GM12872 (cell line): ENCODE results near the gene SNAPC4.

Source experiments
- TF ChIP-seq, protein P1 (sequence below): IDR thresholded peaks from 3 replicates; pipeline ENCODE4 v1.5.1; 2011; ENCODE audit warnings: low read depth, mild to moderate bottlenecking, low read length, moderate library complexity; ENCODE audit not compliant: insufficient read depth

The SNAPC4 gene

GRCh38 chr9:136381311-136381710, 18.7 kb downstream of the SNAPC4 start:
- TF ChIP-seq, protein P1, sequence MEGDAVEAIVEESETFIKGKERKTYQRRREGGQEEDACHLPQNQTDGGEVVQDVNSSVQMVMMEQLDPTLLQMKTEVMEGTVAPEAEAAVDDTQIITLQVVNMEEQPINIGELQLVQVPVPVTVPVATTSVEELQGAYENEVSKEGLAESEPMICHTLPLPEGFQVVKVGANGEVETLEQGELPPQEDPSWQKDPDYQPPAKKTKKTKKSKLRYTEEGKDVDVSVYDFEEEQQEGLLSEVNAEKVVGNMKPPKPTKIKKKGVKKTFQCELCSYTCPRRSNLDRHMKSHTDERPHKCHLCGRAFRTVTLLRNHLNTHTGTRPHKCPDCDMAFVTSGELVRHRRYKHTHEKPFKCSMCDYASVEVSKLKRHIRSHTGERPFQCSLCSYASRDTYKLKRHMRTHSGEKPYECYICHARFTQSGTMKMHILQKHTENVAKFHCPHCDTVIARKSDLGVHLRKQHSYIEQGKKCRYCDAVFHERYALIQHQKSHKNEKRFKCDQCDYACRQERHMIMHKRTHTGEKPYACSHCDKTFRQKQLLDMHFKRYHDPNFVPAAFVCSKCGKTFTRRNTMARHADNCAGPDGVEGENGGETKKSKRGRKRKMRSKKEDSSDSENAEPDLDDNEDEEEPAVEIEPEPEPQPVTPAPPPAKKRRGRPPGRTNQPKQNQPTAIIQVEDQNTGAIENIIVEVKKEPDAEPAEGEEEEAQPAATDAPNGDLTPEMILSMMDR, result no peak

DNA sequence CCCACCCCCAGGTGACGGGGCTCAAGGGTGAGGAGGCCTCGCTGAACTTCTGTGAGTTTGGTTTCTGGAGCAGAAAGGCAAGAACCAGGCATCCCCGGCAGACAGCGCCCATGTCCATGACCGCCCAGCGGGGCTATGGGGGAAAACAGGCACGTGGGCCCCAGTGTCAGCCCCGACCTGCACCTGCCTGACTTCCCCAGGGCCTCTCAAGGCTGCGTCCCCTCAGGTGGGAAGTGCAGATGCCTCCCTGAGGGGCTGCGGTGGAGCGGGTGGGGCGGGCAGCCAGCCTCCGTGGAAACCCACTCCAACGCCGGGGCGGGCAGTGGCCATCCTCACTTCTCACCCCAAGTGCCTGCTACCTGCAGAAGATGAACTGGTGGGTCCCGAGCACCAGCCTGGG, 19.6 kb downstream of the SNAPC4 start:
- TF ChIP-seq, protein P1, result no peak

DNA sequence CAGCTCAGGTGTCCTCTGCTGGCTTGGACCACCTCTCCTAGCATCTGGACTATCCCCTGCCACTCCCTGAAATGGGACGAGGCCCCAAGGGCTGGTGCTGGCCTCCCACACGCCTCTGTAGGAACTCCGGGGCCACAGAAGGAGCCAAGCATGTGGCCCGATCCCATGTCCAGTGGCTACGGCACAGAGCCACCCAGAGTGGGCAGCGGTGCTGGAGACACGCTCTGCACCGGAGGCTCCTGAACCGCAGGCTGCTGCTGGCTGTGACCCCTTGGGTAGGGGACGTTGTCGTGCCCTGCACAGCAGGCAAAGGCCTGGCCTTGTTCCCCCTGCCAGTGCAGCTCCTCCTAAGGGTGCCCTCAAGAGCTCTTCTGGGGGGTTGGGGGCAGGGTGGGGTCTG, 20.1 kb downstream of the SNAPC4 start:
- TF ChIP-seq, protein P1, result no peak

DNA sequence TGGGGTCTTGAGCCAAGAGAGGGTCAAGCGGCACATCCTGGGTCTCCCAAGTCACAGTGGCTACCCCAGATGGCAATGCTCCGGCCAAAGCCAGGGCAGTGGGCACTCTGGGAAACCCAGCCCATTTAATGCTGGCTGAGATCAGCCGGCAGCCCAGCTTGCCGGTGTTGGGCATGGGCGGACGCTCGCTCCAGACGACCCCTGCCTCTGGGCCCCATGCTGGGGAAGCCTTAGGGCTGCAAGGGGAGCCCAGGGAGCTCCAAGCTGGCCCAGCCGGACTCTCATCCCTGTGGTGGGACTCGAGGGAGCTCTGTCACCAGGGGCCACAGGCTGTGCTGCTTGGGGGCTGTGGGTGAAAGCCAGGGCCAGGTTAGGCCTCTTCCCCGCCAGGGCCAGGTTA, 20.6 kb downstream of the SNAPC4 start:
- TF ChIP-seq, protein P1, result no peak

DNA sequence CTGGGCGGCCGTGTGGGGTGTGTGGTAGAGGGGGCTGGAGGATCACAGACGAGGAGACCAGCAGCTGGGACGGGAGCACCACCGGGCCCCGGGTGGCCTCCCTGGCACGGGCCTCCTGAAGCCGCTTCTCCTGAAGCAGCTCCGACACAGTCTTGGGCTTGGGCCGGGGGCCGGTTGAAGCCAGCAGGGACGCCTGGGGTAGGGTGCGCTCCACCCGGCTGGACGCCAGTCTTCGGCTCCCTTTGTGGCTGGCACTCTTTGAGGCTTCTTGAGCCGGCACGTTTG, 21.0 kb downstream of the SNAPC4 start:
- TF ChIP-seq, protein P1, result no peak

DNA sequence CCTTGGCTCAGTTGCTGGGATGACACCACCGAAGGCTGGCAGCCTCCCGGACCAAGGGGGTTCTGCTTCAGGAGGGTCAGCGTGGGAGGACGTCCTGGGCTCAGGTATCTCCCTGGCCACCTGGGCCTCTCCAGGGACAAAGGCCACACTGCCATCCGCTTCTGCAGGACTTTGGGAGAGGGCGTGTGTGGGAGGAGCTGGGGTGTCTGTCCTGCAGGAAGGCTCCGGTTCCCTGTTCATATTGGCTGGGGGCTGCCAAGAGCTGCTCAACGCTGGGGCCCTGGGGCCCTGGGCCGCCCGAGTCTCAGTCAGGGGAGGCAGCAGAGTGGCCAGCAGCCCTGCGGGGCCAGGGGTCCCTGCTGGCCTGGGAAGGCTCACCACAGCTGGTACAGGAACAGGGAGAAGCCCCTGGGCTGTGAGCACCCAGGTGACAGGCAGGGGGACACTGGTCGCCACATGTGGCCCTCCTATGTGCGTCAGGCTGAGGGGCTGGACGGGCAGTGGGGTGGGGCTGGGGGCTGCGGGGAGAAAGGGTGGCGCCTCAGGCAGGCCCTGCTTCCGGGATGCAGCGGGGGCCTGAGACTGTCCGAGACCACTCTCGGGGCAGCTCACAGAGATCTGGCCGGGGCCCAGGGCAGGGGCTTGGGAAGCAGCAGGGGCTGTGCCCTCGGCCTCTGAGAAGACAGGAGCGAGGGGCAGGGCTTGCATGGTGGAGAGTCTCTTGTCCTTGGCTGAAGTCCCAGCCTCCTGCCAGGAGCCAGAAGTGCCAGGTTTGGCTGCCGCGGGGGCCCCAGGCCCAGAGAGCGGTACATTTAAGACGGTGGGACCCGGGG, 21.6 kb downstream of the SNAPC4 start:
- TF ChIP-seq, protein P1, result no peak

DNA sequence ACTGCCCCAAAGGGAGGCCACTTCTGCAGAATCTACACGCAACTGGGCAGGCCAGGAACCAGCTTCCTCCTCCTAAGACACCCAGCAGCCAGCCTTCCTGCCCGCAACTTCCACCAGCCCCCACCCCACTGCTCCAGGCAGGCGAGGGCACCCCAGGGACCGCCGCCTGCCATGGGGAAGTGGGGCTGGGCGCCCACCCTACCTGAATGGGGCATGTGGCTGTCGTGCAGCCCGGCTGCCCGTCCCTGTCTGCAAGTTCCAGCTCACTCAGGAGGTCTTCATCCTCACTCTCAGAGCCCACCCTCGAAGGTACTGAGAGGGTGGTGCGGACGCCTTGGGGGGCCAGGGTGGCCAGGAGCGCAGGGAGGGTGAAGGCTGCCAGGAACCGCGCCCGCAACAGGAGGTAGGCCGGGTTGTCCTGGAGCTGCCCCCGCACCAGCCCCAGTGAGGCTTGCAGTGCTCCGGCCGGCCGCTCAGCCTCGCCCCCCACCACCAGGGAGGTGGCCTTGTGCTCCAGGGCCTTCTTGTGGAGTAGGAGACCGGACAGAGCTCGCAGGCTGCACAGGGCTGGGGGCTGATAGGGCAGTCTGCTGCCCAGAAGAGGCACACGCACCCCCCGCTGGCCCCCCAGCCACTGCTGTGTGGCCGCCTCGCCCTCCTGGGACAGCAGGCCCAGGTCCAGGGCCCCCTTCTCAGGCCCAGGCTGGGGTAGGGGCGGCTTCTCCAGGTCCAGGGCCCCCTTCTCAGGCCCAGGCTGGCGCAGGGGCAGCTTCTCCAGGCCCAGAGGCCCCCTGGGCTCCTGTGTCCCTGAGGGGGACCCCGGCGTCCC, 22.4 kb downstream of the SNAPC4 start:
- TF ChIP-seq, protein P1, result no peak
